Body of pancreas (tissue), 4 donors: Measurements from ENCODE around the gene SUCO.

Source experiments
- POLR2A ChIP-seq, 3 donors: fragments of 450-650 bp; IDR thresholded peaks; one replicate each; pipeline ENCODE4 v1.6.1; 2016; ENCODE audit warnings: antibody characterized with exemption in 3 of 3, mild to moderate bottlenecking in 2 of 3
- TF ChIP-seq, protein P1 (sequence below), 7 experiments: fragments of 450-650 bp in 4 of 7; fragments of 200-600 bp in 3 of 7; sonication (generic) in 3 of 7; IDR thresholded peaks; one replicate each; pipeline ENCODE4 v1.5.1; 2016 to 2019; ENCODE audit warnings: antibody characterized with exemption in 7 of 7

DNA sequence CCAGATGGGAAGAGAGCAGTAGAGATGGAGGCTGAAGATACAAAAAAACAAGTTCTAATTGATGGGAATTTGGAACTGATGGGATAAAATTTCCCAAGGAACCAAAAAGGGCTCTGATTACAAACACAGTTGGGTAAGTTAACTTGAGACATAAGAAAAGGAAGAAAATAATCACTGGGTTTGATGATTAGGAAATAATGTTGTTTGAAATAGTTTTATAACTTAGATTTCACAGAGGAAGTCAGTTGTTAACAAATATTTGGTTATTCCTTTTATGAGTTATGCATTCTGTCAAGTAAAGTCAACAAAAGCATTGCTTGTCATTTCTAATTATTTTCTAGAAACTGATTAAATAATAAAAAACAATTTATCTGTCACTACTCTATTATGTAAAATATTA lies 20.4 kb upstream of the SUCO start:
- TF ChIP-seq POLR2A (IDR thresholded peaks at IDR 0.05), result no peak
- TF ChIP-seq, protein P1, sequence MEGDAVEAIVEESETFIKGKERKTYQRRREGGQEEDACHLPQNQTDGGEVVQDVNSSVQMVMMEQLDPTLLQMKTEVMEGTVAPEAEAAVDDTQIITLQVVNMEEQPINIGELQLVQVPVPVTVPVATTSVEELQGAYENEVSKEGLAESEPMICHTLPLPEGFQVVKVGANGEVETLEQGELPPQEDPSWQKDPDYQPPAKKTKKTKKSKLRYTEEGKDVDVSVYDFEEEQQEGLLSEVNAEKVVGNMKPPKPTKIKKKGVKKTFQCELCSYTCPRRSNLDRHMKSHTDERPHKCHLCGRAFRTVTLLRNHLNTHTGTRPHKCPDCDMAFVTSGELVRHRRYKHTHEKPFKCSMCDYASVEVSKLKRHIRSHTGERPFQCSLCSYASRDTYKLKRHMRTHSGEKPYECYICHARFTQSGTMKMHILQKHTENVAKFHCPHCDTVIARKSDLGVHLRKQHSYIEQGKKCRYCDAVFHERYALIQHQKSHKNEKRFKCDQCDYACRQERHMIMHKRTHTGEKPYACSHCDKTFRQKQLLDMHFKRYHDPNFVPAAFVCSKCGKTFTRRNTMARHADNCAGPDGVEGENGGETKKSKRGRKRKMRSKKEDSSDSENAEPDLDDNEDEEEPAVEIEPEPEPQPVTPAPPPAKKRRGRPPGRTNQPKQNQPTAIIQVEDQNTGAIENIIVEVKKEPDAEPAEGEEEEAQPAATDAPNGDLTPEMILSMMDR (IDR thresholded peaks at IDR 0.05), result no peak
